ENCODE measurements around the gene CXCL8.
"Not testable (repeated sequence)": the region's sequence is repeated elsewhere in the genome, so short reads cannot be mapped to it uniquely, and the experiment has no call there.

Gene CXCL8

DNA sequence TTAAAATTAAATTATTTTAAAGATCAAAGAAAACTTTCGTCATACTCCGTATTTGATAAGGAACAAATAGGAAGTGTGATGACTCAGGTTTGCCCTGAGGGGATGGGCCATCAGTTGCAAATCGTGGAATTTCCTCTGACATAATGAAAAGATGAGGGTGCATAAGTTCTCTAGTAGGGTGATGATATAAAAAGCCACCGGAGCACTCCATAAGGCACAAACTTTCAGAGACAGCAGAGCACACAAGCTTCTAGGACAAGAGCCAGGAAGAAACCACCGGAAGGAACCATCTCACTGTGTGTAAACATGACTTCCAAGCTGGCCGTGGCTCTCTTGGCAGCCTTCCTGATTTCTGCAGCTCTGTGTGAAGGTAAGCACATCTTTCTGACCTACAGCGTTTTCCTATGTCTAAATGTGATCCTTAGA lies at the start of gene CXCL8:
Gene CXCL8, plus strand, starts transcription at position 217 of the 426 bp plus-strand sequence. Its CDS starts 90 bp downstream, at position 307.
- peak; percentile 16 for DNase-seq

- DNase-seq = not testable (repeated sequence)
Measured at GRCh38 chr4:73691201-73691600, 49.2 kb upstream of the CXCL8 start.

- DNase-seq = no peak
Measured at GRCh38 chr4:73691759-73692158, 48.6 kb upstream of the CXCL8 start.

- no peak for DNase-seq
Measured at GRCh38 chr4:73692254-73692653, 48.1 kb upstream of the CXCL8 start.

GRCh38 chr4:73692701-73693100 lies 47.7 kb upstream of the CXCL8 start:
- no peak for DNase-seq

DNA sequence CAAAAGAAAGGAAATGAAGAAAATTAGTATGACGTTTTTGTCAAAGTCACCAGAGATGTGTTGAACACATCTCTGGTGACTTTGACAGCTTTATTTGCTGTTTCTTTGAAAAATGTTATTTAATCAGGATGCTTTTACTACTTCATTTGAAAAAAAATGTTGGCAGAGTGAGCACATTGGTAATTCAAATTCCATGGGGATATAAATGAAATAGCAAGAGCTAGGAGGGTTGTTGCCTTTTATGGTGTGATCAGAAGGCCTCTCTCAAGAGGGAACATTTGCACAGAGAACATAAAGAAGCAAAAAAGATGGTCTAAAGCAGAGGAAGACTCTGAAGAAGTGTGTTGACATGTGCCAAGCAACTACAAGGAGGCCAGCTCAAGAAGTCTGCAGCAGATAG lies 46.6 kb upstream of the CXCL8 start:
- no peak for DNase-seq

- no peak for DNase-seq
Measured at GRCh38 chr4:73698217-73698616, 42.2 kb upstream of the CXCL8 start.

DNA sequence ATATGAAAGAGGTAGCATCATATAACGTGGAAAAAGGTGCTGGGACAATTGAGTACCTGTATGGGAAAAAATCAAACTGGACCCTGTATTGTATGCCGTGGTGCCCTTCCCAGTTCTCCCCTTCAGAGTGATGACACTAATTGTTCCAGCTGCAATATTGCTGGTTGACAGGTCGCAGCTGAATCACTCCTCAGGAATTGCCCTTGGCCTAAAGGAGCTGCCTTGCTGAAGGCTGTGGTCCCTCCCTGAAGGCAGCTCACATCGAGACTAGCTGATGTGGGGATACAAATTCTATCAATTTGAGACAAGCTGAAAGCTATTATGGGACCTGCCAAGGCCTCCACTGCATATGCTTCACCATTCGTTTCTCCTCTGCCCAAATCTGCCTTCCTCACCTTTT lies 39.3 kb upstream of the CXCL8 start:
- DNase-seq = peak; percentile 14

DNA sequence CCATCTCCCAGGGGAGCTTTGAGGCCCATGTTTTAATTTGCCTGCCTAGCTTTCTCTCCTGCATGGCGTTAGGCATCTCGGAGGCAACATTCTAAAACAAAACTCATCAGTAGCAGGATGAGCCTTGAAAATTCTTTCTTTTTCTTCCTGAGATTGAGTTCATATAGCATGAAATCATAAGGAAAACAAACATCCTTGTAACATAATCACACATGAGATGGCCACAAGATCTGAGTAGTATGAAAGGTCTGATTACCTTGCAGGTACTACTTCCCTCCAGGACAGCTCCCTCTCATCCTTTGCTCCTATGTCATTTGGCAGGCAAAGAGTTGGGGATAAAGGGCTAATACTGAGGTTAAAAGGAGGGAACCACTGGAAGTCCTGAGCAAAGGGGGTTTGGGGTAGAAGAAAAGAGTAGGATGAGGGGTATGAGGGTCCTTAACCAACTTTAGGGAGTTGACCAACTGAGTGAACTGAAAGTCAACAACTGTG lies 37.5 kb upstream of the CXCL8 start:
- no peak for DNase-seq

- DNase-seq = no peak
Measured at GRCh38 chr4:73703320-73703719, 37.0 kb upstream of the CXCL8 start.

DNA sequence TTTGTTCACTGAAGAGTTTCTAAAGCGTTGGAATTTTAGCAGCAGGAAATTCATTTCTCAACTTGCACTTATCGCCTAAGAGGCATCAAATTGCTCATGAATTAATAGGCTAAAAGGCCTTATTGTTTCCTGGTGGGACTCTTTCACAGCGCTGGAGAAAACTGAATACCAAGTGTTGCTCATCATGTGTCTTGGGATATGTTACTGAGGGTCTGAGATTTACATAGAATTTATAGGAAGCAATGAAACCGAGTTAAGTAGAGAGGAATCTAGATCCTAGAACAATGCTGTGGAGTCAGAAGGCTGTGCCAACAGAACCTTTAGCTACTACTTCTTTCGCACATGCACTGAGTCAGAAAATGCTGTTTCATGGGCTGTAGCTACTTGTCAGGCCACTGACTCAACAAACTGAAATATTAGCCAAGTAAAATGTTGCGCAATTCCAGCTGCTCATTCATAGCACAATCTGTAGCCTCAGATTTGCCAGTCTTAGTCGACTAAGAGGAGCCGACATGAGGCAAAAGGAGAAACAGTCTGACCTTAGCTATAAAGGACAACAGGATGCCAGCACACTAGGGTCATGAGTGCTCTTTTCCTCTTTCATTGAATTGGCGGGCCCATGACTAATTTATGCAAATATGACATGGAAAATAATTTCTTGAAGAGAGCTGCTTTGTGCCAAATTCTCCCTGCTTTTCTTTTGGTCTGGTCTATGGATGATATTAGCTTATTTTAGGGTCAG lies 35.9 kb upstream of the CXCL8 start:
- peak; percentile 96 for DNase-seq

DNA sequence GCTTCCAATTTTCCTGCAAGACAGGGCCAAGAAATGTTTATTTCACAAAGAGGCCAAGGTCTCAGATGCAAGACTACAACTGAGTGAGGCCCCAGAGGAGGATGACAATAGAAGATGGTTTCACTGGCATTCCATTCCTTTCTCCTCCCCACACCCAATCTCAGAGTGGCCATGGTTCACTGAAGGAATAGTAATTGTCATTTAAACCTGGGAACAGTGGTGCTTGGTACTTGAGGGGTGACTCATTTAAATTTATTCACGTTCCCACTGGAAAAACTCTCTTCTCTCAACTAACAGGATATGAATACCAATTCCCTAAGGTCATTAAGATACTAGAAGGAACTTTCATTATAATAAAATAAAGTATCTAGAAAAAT lies 35.3 kb upstream of the CXCL8 start:
- no peak for DNase-seq

DNA sequence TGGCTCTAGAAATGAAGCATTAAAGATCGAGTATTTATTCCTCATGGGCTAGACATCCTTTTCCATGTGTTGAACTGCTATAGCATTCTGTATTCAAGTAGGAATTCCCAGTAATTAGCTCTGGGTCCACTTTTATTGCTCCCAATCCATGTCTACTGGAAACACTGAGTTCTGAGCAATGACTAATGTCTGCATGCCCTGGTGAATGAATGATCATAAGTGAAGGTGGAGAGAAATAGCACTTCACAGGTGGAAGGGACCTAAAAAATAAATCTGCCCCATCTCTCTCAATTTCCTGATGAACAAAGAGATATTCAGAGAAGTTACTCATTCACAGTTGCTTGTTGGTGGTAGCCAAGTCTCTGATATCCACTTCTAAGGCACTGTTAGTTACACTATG lies 34.6 kb upstream of the CXCL8 start:
- no peak for DNase-seq

- no peak for DNase-seq
Measured at GRCh38 chr4:73706811-73707210, 33.6 kb upstream of the CXCL8 start.

GRCh38 chr4:73707269-73707875 lies 33.0 kb upstream of the CXCL8 start:
- no peak for DNase-seq

- DNase-seq = peak; percentile 70
Measured at GRCh38 chr4:73707918-73708577, 32.3 kb upstream of the CXCL8 start.

DNA sequence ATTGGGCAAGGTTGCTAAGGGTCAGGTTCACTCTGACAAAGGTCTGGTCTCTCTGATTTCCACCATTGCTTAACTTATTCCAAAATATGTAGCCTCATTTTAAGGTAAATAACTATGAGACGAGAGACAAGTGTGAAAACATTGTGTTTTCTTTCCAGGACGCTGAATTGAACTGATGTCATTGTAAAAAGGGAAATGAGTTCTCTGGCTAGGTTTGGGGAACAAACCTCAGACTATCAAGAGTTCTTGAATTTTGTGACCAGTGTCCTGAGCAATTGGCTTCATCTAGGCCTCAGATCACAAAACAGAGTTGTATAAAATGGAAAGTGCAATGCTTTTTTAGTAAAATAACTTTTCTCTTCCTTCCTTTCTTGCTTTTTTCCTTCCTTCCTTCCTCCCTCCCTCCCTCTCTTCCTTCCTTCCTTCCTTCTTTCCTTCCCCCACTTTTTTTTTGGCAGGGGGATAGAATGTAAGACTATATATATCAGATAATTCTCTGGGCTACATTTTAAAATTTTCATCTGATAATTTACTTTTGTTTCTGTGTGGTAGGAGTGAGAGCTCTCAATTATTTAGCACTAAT lies 30.8 kb upstream of the CXCL8 start:
- DNase-seq = no peak

DNA sequence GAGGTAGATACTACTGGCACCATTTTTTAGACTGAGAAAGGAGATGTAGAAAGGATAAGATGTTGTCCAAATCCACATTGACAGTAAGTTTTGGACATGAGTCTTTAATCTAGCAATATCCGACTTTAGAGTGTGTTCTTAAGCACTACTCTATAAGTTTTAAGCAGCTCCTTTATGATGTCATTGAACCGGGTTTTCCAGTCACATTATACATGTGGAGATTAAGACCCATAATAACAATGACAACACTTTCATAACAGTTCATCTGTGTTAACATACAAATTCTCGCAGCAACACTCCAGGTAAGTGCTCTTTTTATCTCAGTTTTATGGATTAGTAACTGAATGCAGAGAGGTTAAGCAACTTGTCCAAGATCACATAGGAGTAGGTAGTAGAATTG lies 30.3 kb upstream of the CXCL8 start:
- DNase-seq = no peak

- no peak for DNase-seq
Measured at GRCh38 chr4:73711989-73712388, 28.4 kb upstream of the CXCL8 start.

DNA sequence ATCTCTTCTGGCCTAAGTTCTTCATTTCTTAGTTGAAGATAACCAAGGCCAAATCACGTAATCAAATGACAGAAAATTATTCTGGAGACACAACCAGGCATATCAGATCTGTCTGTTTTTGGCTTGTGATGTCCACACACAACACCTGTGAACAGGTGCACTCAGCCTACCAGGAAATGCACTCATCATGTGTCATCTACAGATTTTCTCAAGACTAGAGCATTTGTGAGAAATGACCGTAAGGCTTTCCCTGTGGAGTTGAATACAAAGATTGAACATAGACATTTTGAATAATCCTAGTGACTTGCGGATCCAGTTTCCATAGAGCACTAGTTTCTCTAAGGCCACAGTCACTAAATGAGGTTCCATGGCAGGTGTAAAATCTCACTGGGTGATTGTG lies 26.7 kb upstream of the CXCL8 start:
- no peak for DNase-seq

DNA sequence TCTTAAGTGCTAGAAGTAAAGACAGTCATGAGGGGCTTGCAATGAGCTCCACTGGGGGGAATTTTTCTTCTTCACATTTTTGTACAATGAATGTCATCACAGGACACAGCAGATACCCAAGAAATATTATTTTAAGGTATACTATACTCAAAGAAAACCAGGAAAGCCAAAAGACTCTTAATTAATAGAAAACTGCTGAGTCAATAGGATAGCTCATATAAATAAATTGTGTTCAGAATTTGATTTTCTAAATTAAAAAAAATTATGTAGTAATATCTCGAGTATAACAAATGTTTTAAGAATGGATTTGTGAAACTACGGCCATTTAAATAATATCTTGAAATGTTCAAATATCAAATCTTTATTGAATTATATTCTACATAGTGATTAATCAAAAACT lies 25.7 kb upstream of the CXCL8 start:
- DNase-seq = no peak

- DNase-seq = no peak
Measured at GRCh38 chr4:73715659-73716058, 24.7 kb upstream of the CXCL8 start.

Measured in amniotic stem cell (primary cell).